Renal pelvis (tissue), 4 donors: ENCODE results near the gene PIAS2. TPM values are rescaled to one million over a fixed set of nuclear protein-coding genes. Genes with fewer than 3 reads are reported as not detected.
"Not testable (repeated sequence)": the region's sequence is repeated elsewhere in the genome, so short reads cannot be mapped to it uniquely, and the experiment has no call there.

Source experiments
- DNase-seq: peaks from one replicate; pipeline ENCODE4 v3.0.0-alpha.2; 2013
- polyA plus RNA-seq, 3 donors: library from polyadenylated mRNA; unstranded; fragments of 120-200 nt; gene quantifications; one replicate each; pipeline ENCODE4 v1.2.1, GENCODE V29; 2013; ENCODE audit not compliant: insufficient read length in 3 of 3

Gene PIAS2
- polyA plus RNA-seq, 3 donors = 22.3 to 28.6 (median 27.4) TPM

DNA sequence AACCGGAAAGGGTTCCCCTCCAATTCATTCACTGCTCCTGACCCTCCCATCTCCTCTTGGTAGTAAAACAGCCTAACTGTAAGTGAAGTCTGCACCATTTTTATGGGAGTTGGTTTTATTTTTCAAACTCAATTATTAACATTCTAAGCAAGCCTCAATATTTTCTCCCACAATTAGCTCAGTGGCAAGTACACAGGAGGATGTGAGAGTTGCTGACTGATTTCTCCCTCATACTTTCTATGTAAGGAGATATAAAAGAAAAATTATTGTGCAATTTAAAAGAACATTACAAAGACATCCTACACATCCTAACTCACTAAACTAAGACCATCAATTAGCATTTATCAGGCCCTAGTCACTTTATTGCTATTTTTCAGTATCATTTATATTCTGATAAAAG lies 73.9 kb downstream of the PIAS2 start:
- DNase-seq = no peak

DNA sequence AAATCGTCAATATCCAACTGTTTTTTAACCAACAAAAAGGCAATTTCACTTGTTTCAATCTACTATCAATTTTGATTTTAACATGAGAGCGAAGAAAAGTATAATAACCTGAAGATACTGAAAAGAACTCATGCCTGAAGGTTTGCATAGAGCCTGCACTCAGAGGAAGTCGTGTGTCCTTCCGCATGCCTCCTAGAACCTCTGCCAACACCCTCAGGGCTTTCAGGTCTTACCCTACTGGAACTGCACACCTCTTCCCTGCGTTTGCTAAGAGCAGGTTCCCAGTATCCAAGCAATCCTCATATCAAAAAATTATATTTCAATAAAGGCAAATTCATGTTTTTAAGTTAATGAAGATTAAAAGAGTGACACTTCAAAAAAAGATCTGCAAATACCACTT lies 74.7 kb downstream of the PIAS2 start:
- DNase-seq = no peak

DNA sequence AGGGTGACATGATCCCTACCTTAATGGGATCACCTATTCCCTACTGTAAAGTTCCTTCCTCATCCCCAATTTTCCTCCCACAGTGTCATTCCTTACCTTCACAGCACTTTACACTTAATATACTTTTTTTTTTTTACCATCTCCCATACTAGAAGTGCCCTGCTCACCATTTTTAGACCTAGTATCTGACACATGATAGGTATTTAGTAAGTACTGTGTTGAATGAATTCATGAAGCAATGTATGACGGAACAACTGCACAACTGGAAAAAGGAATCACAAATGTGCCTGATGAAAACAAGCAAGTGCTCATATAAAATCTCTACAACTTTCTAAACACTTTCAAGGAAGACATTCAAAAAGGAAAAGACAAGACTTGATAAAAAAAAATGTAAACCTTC lies 83.4 kb downstream of the PIAS2 start:
- DNase-seq = no peak

DNA sequence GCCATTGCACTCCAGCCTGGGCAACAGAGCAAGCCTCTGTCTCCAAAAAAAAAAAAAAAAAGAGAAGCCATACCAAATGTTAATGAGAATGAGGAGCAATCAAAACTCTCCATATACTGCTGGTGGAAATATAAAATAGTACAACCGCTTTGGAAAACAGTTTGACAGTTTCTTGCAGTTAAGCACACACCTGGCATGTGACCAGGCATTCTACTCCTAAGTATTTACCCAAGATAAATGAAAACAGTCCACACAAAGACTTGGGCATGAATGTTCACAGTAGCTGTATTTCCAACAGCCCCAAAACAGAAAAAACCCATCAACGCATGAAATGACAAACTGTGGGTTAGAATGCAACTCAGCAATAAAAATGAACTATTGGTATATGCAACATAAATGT lies 84.5 kb downstream of the PIAS2 start:
- DNase-seq = no peak

DNA sequence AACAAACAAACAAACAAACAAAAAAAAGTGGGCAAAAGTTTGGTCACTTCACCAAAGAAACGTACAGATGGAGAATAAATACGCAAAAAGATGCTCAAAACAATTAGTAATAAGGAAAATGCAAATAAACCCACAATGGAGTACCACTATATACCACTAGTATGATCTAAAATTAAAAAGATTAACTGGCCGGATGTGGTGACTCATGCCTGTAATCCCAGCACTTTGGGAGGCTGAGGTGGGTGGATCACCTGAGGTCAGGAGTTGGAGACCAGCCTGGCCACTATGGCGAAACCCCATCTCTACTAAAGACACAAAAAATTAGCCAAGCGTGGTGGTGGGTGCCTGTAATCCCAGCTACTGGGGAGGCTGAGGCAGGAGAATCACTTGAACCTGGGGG lies 84.9 kb downstream of the PIAS2 start:
- DNase-seq = not testable (repeated sequence)

DNA sequence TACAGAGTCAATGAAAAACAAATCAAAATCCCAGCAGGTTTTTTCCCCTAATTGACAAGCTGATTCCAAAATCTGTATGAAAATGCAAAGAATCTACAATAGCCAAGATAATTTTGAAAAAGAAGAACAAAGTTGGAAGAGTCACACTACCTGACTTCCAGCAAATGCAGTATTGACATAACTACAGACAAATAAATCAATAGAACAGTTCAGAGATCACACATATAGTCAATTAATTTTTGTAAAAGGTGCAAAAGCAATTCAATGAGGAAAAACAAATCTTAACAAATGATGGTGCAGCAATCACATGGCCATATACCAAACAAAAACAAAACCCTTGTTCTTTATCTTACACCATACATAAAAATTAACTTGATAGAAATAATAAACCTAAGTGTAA lies 85.9 kb downstream of the PIAS2 start:
- no peak for DNase-seq

DNA sequence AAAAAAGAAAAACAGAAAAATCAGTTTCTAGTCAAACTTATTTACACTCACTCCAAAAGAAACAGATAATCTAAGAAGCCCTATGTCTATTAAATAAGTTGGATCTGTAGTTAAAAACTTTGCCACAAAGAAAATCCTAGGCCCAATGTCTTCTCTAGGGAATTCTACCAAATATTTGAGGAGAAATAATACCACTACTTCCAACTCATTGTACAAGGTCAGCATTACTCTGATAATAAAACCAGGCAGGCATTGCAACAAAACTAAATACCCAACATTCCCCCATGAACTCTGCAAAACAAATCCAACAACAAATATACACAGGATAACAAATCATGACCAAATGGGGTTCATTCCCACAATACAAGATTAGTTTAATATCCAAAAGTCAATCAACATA lies 86.7 kb downstream of the PIAS2 start:
- DNase-seq = no peak

DNA sequence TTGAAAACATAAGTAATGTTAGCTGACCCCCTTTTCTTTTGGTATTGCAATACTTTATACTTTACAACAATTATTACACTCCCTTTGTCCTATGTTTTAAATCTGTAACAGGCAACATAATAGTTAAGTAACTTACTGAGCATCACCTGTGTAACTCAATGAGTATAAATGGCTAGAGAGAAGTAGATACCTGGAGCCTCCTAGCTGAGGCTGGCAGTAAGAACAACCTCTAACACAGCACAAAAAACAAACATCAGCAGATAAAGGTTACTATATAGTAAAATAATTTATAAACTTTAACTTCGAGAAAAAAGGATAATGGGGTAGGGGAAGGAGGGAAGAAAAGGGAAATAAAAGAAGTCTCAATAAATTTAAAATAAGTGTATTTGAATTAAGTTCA lies 87.4 kb downstream of the PIAS2 start:
- no peak for DNase-seq

DNA sequence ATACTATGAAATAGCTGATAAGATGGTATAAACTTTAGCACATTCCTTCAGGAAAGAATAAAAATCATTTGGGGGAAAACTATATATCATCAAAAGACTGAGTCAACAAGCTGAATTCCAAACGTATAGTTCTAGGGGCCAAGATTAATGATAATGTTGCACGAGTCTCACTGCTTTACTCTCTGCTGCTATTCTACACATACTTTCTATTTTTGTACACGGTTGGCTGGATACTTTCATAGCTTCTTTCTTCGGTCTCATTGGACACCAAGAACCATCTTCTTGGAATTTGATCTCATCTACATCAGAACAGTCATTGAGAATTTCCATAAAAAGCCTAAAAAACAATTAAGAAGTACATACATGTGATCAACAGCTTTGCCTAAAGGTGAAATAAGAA lies 87.8 kb downstream of the PIAS2 start:
- no peak for DNase-seq

DNA sequence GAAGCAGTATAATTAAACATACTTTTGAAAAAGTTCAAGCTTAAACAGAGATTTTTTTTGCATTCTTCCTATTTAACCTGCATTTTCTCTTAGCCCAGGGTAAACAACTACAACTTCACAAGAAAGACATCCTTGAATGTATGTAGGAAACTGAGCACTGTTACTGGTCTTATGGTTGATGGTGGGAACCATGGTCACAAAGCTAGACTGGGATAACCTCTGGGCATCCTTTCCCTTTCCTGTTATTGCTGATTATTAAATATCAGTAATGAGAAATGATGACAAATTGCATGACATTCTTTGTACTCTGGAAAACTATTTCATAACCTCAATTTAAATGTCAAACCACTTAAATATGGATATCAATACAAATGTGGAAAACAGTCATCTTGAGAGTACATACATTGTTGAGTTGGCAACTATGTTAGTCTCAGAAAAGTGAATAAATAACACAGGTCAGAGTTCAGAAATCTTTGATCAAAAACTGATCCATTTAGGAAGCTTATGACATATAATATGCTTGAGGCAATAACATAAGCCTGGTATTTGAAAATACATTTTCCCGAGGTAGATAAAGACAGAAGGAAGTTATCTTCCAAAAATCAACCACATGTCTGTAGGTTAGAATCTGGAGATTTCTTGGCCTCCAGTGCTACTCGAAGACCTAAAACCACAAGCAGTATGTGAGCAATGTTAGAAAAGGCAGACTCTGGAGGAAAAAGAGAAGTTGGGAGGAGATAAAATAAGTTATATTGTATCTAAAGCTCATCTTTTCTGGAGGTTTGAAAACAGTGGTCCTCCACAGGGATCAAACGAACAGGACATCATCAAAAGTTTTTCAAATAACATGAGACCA lies 95.2 kb downstream of the PIAS2 start:
- no peak for DNase-seq

DNA sequence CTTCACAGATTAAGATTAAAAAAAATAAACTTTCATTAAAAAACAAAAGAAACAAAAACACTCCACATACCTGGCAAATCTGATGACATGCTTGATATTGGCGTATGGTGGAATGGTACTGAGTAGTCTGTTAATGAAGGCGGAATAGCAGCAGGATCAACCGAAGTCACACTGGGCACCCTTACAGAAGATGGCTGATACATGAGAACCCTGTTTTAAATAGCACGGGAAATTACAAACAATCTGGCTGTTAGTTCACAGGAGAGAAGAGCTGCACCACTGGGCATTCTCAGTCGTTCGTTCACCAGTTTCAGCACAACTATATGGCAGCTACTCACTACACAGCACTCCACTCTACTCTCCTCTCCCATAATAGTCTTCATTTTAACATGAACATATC lies 96.4 kb downstream of the PIAS2 start:
- DNase-seq = no peak

DNA sequence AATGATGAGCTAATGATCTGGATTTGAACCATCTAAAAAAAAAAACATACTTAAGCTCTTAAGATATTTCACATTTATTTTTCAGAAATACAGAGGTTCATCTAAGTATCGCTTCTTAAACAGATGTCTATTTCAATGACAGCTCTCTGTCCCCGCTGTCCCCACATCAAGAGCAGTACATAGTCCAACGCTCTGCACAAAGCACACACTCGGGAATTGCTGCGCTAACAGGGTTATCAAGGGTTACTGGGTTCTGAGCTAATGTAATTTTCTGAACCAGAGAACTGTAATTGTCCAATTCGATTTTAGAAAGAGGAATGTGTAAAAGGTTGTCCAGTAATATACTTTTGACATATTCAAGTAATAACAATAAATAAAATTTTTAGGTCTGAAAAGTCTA lies 101.6 kb downstream of the PIAS2 start:
- DNase-seq = no peak

DNA sequence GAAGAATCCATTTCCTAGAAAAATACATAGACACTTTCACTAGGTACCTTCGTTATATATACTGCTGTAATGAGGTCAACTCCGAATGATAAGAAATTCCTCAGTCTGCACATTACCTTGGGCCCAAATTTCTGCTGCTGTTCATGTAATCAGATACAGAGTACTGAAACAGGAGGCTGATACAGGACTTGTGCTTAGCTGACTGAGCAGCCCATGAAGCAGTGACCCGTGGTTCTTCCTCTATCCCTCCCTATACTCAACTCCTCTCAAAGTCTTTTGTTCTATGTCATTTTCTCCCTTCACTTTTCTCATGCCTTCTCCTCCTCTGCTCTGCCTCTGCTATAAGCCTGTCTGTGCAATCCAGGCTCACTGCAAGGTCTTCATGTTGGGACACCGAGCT lies 102.9 kb downstream of the PIAS2 start:
- peak; percentile 38 for DNase-seq

DNA sequence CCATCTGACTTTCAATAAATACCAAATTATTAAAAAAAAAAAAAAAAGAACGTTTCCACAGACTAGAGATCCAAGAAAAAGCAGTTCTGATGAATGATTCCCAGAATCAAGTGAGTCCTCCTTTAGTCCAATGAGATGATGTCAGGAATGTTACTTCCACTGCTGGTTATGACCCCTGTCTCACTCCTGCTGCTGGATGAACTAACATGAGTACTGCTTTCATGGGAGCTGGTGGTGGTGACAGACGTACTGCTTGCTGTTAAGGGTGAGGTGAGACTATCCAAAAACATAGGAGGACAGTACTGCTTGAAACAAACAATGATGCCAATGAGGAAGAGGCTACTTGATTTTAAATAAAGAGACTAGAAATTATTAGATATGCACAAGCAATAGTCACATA lies 105.0 kb downstream of the PIAS2 start:
- DNase-seq = no peak

DNA sequence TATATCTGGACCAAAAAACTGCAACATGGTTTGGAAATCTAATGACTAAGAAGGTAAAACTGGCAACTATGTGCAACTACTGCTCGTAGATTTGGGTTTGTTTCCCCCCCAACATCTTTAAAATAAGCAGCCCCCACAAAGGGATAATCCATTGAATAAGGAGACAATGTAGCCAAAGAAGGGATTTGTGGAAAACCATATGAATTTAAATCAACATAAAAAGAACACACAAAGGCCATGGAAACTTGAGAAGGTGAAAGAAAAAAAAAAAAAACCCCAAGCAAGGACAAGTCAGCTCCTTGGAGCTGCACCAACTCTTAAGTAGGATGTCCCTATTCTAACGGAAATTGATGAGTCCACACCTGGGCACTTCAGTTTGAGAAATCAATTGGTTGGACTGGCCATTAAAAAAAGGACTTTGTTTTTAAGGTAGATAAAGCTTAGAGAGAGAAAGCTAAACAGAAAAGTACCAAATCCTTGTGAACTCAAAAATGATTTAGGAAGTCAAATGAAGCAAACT lies 106.8 kb downstream of the PIAS2 start:
- DNase-seq = no peak

DNA sequence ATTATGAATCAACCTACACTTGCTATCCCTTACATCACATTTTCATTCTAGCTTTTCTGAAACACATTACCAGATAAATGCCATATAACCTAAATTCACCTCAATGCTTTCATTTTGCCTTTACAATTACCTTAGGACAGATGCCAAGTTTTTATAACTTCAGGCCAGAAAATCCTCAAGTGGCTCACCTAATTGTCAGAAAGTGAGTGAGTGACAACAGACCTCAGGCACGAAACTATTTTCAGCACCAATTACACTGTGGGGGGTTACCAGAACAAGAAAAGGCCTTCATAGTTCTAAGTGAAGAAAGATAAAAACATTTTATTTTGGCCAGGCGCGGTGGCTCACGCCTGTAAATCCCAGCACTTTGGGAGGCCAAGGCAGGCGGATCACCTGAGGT lies 108.2 kb downstream of the PIAS2 start:
- DNase-seq = no peak

DNA sequence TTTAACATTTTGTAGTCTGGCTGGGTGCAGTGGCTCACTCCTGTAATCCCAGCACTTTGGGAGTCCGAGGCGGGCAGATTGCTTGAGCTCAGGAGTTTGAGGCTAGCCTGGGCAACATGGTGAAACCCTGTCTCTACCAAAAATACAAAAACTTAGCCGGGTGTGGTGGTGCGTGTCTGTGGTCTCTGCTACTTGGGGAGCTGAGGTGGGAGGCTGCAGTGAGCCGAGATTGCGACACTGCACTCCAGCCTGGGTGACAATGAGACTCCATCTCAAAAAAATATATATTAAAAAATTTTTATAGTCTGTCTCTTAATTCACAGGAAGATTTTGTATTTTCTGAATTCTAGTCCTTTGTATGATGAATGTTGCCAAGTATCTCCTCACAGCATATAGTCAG lies 121.4 kb downstream of the PIAS2 start:
- DNase-seq = not testable (repeated sequence)

DNA sequence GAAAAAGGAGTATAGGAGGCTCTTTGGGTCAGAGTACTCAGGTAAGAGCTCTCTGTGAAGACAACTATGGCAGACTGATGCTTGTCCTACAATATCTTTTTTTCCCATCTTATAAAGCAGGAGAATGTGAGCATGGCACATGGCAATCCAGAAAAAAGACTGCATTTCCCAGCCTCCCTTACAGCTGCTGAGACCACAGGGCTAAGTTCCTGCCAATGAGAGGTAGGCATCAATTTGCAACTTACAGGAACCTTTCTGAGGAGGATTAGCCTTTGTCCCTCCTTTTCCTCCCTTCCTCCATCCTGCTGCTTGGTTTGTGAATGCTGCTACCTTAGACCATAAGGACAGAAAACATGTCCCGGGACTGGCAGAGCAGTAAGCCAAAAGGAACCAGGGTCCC lies 122.7 kb downstream of the PIAS2 start:
- DNase-seq = no peak

DNA sequence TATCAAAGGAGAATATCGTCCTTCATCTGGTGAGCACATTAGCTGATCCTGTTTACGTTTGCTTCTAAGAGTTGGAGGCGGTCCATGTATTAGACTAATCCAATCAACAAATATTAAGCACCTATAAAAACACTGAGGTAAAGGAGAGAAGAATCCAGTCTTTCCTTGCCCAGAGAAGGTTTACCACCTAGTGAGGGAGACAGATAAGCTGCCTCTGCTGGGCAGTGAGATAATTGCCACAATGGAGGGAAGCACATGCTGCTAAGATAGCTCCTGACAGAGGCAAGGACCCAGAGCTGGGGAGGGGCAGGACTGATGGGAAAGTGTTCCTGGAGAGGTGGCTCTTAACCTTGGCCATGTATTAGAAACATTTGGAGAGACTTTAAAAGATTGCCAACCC lies 123.7 kb downstream of the PIAS2 start:
- no peak for DNase-seq

DNA sequence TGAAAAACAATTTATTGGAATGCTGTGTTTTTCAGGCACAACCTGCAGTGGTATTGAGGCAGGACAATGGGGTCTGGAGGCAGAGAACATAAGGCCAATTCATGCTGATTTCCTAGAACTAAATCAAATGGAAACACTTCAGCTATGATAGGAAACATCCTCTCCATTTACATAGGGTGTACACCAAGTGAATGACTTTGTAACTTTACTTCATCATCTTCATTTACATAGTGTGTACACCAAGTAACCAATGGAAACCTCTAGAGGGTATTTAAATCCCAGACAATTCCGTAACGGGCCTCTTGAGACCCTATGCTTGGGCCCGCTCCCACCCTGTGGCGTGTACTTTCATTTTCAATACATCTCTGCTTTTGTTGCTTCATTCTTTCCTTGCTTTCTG lies 128.2 kb downstream of the PIAS2 start:
- no peak for DNase-seq

DNA sequence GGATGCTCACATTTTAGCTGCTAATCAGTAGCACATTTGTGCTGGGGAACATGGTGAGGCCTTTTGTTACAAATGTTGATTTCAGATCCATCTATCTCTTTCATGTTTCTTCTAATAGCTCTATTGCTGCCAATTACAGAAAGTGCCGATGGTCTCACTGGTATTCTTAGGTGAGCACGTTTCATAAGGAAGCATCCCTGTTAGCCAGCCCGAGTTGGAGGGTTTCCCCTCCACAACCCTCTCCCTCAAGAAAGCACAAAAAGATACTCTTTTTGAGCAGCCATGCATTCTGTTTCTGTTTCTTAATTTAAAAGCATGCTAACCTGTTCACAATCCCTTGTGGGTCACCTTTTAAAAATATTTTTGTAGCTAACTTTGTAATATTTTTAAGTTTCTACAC lies 129.6 kb downstream of the PIAS2 start:
- DNase-seq = no peak

DNA sequence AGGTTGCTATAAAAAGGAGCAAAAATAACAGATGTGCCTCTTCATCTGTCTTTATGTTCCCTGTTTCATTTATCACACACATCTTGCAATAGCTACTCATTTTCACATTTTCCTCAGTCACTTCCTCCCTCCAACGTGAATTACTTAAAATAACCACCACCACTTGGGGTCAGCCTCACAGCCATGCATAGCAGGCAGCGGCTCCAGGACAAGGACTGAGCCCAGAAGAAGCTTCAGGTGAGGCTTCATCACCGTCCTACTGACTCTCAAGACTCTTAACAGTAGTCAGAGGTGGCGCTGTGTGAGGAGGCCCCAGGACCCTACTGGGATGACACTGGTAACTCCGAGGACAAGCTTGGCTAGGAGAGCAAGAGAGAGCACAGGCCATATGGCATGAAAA lies 144.9 kb downstream of the PIAS2 start:
- no peak for DNase-seq

DNA sequence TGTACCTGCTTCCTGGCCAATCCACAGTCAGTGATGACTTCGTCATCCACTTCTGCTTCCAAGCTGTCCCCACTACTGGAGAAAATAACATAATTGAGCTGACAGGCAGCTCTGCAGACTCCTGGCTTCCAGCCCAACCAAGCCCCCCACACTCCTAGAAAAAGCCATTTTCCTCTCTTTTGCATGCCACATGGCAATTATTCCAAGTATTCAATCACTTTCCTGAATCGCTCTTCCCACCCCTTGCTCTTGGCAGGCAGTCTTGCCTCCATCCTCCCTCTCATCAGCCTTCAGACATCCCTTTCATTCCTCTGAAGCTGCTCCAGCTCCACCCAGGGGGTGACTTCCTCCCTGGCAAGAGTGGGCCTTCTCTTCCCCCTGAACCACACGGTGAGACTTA lies 146.2 kb downstream of the PIAS2 start:
- no peak for DNase-seq

DNA sequence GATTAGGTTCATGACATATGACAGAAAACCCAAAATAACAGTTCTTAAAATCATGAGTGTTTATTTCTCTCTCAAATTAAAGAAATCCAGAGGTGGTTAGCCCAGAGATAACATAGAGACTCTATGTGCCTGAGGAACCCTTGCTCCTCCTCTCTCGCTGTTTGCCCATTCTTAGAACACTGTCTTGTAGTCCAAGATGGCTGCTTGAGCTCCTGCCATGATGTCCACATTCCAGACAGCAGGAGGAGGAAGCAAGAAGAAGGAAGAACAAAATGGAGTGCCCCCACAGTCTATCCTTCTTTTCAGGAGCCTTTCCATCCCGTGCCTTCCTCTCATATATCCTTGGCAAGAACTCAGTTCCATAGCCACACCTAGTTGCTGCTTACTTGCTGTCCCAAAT lies 146.6 kb downstream of the PIAS2 start:
- no peak for DNase-seq
